GM11168 (cell line): ENCODE results near the gene CCDC33.

Experiments used
- in situ Hi-C: fragments of 300-500 bp; cut with MboI; formaldehyde crosslinking; loops from one replicate; pipeline ENCODE4 v1.12.0; 2022; ENCODE audit warnings: low sequenced_read_pairs; ENCODE audit not compliant: unreplicated experiment

CCDC33 gene

DNA sequence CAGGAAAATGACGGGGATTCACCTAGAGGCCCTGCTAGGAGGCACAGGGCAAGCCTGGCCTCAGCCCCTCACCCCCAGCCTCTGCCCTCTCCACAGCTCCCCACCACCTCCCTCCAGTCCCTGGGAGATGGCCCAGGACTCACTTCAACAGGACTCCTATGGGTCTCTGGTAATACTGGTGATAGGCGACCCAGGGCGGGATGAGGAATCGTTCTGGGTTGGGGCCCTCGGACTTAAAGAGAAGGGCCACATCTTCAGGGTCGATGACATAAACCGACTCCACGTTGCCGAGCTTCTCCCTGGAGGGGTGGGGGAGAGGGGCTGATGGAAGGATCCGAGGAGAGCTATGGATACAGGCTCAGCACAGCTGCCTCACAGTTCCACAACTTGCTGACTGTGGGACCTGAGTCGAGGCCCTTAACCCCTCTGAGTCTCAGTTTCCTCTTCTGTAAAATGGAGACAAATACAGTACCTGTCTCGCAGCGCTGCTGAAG is 111.7 kb downstream of the CCDC33 start:
- in situ Hi-C loops: loop anchor here (25.0 kb wide), 2 partner anchors 939 to 1711 kb away; partner anchors contain the start of gene GOLGA6D

GRCh38 chr15:74349241-74349778 is 113.2 kb downstream of the CCDC33 start:
- in situ Hi-C loops: loop anchor here (25.0 kb wide), 2 partner anchors 938 to 1712 kb away; partner anchors contain the start of gene GOLGA6D

DNA sequence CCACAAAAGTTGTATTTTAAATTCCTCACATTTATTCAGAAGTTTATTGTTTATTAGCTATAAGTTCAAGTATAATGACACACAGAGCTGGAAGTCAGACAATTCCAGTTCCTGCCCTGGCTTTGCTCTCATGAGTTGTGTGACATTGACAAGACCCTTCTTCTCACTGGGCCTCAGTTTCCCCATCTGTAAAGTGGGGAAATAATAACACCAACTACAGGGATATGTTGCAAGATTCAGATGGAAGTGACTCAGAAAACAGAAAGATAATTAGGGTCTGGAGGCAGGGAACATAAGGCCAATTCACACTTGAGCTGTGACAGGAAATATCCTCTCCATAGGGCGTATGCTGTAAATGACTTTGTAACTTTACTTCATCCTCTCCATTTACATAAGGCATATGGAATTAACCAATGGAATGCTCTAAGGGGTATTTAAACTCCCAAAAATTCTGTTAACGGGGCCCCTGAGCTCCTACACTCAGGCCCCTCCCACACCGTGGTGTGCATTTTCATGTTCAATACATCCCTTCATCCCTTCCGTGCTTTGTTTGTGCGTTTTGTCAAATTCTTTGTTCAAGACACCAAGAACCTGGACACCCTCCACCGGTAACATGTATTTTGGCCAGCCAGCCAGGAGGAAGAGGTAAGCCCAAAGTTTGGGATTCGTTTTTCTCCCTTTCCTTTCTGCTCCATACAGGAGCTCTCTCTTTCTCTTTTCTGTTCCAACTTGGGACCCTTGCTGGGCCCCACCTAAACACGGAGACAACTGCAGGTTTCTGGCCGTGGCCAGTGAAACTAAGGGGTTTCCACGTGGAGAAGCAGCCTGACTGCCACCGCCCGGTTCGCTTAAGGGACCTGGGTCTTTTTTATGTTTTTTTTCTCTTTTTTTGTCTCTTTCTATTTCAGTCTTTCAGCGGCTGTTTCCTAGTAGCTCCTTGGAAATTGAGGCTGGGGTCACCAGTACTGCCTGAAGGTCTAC is 114.5 kb downstream of the CCDC33 start:
- in situ Hi-C loops: loop anchor here (25.0 kb wide), 1 partner anchor 412 kb away; no protein-coding TSS in a partner anchor

DNA sequence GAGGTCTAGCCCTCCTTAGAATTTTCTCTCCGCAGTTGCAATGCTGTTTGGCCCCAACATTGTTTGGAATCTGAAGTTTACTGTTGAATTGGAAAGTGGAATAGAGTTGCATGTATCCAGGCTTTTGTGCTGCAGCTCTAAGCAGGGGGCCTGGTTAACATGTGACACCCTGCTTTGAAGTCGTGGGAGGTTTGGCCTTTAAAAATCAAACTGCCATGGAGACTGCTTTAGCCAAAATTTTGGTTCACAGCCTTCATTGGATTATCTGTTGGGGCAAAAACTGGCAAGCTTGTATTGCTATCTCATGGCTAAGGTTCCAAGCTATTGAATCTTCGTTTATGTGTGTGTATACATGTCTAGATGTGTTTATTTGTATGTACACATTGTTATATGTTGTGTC is 115.5 kb downstream of the CCDC33 start:
- in situ Hi-C loops: loop anchor here (25.0 kb wide), 1 partner anchor 411 kb away; no protein-coding TSS in a partner anchor

- in situ Hi-C loops: loop anchor here (25.0 kb wide), 1 partner anchor 410 kb away; no protein-coding TSS in a partner anchor
These were observed 116.3 kb downstream of the CCDC33 start for GRCh38 chr15:74352393-74352910.

- in situ Hi-C loops: loop anchor here (25.0 kb wide), 1 partner anchor 408 kb away; no protein-coding TSS in a partner anchor
These were observed 117.9 kb downstream of the CCDC33 start for GRCh38 chr15:74353992-74354391.

GRCh38 chr15:74356050-74356449 is 119.9 kb downstream of the CCDC33 start:
- in situ Hi-C loops: loop anchor here (25.0 kb wide), 1 partner anchor 406 kb away; no protein-coding TSS in a partner anchor

- in situ Hi-C loops: loop anchor here (25.0 kb wide), 1 partner anchor 405 kb away; no protein-coding TSS in a partner anchor
These were observed 121.4 kb downstream of the CCDC33 start for GRCh38 chr15:74357514-74357913.

DNA sequence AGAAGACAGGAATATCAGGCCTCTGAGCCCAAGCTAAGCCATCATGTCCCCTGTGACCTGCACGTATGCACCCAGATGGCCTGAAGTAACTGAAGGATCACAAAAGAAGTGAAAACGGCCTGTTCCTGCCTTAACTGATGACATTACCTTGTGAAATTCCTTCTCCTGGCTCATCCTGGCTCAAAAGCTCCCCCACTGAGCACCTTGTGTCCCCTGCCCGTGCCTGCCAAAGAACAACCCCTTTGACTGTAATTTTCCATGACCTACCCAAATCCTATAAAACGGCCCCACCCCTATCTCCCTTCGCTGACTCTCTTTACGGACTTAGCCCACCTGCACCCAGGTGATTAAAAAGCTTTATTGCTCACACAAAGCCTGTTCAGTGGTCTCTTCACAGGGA is 123.2 kb downstream of the CCDC33 start:
- in situ Hi-C loops: loop anchor here (25.0 kb wide), 1 partner anchor 403 kb away; no protein-coding TSS in a partner anchor

DNA sequence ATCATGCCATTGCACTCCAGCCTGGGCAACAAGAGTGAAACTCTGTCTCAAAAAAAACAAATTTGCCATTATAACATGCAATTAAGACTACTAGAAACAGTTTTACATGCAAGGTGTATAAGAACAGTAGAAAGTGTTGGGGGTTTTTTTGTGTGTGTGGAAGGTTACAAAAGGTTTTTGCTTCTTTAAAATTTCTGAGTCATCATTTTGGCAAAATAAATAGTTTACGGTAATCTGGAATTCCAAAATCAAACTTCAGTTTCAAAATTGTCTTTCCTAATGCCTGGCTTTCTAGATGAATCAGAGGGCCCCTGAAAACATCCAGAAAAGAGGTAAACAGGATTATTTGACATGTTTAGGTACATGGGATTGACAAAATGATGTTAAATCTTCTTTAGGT is 124.7 kb downstream of the CCDC33 start:
- in situ Hi-C loops: loop anchor here (25.0 kb wide), 1 partner anchor 401 kb away; no protein-coding TSS in a partner anchor

- in situ Hi-C loops: loop anchor here (25.0 kb wide), 1 partner anchor 400 kb away; no protein-coding TSS in a partner anchor
These were observed 126.4 kb downstream of the CCDC33 start for GRCh38 chr15:74362482-74362881.

DNA sequence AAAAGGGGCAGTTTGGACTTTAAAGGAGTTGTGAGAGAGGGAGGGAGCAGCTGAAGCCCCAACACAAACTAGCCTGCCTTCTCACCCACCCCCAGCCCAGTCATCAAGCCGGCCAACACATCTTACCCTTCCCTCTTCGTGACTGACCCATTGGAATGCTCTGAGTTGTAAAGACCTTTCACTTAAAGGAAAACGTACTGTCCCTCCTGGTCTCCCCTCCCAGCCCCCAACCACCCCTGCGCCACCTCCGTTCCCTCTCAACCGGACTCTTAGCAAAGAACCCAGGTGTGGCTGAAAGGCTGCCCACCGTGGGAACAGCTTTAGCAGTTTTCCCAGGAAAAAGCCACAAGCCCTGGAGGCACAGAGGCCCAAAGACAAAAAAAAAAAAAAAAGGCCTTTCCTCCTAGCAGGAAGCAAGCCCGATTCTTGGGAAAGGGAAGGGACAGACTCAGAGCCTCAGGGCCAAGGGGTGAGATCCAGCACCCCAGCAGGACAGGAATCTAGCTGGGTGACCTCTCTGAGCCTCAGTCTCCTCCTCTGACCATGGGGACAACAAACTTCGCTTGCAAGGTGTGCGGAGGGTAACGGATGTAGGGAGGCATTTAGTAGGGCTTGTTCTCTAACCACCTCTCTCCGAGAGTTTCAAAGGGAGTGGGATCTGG is 128.9 kb downstream of the CCDC33 start:
- in situ Hi-C loops: loop anchor here (25.0 kb wide), 1 partner anchor 397 kb away; no protein-coding TSS in a partner anchor

DNA sequence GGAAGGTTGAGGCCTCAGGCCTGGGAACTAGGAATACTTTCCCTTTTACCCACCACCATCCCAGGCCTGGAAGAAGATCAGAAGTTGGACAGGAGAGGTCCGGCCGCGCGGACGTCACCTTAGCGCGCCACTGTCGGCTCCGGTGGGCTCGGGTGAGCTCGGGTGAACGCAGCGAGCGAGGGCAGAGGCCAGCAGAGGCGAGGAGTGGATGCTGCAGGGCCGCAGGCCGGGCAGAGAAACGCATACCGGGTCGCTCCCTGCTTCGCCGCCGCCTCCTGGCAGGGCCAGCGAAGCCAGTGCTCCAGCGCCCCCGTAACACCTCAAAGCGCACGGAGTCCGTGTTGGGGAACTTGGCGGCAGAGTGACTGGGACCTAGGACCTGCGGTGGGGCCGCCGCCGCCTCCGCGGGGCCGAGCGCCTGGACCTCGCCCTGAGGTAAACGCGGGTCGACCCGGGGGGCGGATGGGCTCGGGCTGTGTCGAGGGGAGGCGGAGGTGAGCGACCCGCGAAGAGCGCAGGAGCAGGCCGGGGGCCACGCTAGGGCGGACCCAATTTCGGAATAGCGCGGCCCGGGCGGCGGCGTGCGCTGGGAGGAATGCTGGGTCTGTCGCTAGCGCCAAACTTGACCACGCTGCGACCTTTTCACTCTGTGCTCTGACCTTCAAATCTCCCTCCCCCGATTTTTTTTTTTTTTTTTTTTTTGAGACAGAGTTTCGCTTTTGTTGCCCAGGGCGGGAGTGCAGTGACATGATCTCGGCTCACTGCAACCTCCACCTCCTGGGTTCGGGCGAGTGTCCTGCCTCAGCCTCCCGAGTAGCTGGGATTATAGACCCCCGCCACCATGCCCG is 129.7 kb downstream of the CCDC33 start:
- in situ Hi-C loops: loop anchor here (25.0 kb wide), 1 partner anchor 396 kb away; no protein-coding TSS in a partner anchor

- in situ Hi-C loops: loop anchor here (25.0 kb wide), 1 partner anchor 395 kb away; no protein-coding TSS in a partner anchor
These were observed 131.2 kb downstream of the CCDC33 start, which contains the start of gene CYP11A1 for GRCh38 chr15:74367296-74367854. Gene CYP11A1, minus strand, starts transcription at chr15:74367646. Its CDS starts 61 bp downstream, at chr15:74367585.

DNA sequence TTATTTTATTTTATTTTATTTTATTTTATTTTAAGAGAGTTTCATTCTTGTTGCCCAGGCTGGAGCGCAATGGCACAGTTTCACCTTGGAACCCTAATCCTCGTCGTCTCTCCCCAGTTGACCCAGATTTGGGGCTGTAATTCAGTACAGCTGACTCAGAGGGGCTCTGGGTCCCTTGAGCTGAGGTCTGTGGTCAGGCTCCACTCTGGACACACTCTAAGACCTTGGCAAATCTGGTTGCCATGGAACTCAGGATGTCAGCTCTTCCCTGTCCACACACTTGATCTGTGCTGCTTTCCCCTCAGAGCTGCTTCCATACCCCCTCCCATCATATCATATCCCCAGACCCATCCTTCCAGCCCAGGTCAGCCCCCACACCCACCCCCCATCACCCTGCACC is 132.0 kb downstream of the CCDC33 start:
- in situ Hi-C loops: loop anchor here (25.0 kb wide), 1 partner anchor 394 kb away; no protein-coding TSS in a partner anchor

GRCh38 chr15:74369084-74369745 is 133.1 kb downstream of the CCDC33 start:
- in situ Hi-C loops: loop anchor here (25.0 kb wide), 1 partner anchor 393 kb away; no protein-coding TSS in a partner anchor

- in situ Hi-C loops: loop anchor here (10.0 to 25.0 kb wide), 3 partner anchors 255 to 465 kb away; no protein-coding TSS in a partner anchor
These were observed 133.6 kb downstream of the CCDC33 start for GRCh38 chr15:74369756-74370155.
